HCT116 (cell line): ENCODE measurements around the gene ARID3A. TPM values are rescaled to one million over a fixed set of nuclear protein-coding genes. Genes with fewer than 3 reads are reported as not detected.

Experiments
- ATAC-seq: fragments of 200-7000 bp; cut with Tn5 transposase; 2 replicates; pipeline ENCODE4 v1.9.1; 2020; ENCODE audit warnings: mild to moderate bottlenecking, moderate library complexity
- BruUV-seq: library from RNA; stranded (reverse); fragments of 400-500 nt; replicated peaks from 2 replicates; lab custom pipeline; 2021; lab: Mats Ljungman, UMichigan
- CTCF ChIA-PET: fragments of 300-600 bp; sonication (Branson Sonifier 250); formaldehyde crosslinking; loops from one replicate; lab custom pipeline; 2021; ENCODE audit warnings: antibody characterized with exemption; lab: Charles Lee
- POLR2A ChIA-PET: fragments of 300-600, 350-600 bp; sonication (Branson Sonifier 250); formaldehyde crosslinking; loops from one replicate; lab custom pipeline; 2021; ENCODE audit warnings: antibody characterized with exemption; lab: Charles Lee
- RAD21 ChIA-PET, 2 experiments: fragments of 300-600 bp; sonication (Branson Sonifier 250); formaldehyde crosslinking; loops; one replicate each; lab custom pipeline; 2023; ENCODE audit warnings: low total read pairs in 2 of 2; ENCODE audit not compliant: uncharacterized antibody in 2 of 2, unreplicated experiment in 2 of 2, low non-redundant PET in 1 of 2; lab: Charles Lee
- DNase-seq: peaks from one replicate; pipeline ENCODE4 v3.0.0-alpha.2; 2010; ENCODE audit warnings: low read depth, low spot score
- H2AFZ ChIP-seq: fragments of 200-600 bp; shearing (Covaris generic), sonication (generic); 2 replicates; pipeline ENCODE4 v1.6.1; 2017; ENCODE audit warnings: low read depth, mixed run types, mixed read lengths, antibody characterized with exemption, low read length; ENCODE audit not compliant: poor library complexity, severe bottlenecking
- H3K27ac ChIP-seq: 2 replicates; pipeline ENCODE4 v1.5.1; 2012; ENCODE audit warnings: low read depth, low read length
- H3K27me3 ChIP-seq: fragments of 200-600 bp; sonication (generic); 2 replicates; pipeline ENCODE4 v1.6.1; 2016; ENCODE audit warnings: mixed run types, low read length, mixed read lengths; ENCODE audit not compliant: insufficient read depth
- H3K36me3 ChIP-seq, 2 experiments: fragments of 200-500 bp in 1 of 2; fragments of 200-600 bp in 1 of 2; sonication (Bioruptor generic) in 1 of 2; sonication (generic) in 1 of 2; 2 replicates each; pipeline versions ENCODE4 v1.5.1 to v1.6.1; 2014 to 2016; ENCODE audit warnings: low read length in 2 of 2, inconsistent platforms in 1 of 2, mixed read lengths in 1 of 2, mixed run types in 1 of 2; ENCODE audit not compliant: insufficient read depth in 2 of 2, control insufficient read depth in 1 of 2
- H3K4me1 ChIP-seq, 2 experiments: fragments of 200-600 bp in 1 of 2; sonication (generic) in 1 of 2; 2 replicates each; pipeline versions ENCODE4 v1.5.1 to v1.6.1; 2012 to 2017; ENCODE audit warnings: low read length in 2 of 2, inconsistent platforms in 1 of 2, mild to moderate bottlenecking in 1 of 2, mixed read lengths in 1 of 2, mixed run types in 1 of 2, moderate library complexity in 1 of 2; ENCODE audit not compliant: insufficient read depth in 2 of 2, control insufficient read depth in 1 of 2
- H3K4me2 ChIP-seq: fragments of 200-600 bp; sonication (generic); 2 replicates; pipeline ENCODE4 v1.6.1; 2017; ENCODE audit warnings: mixed run types, low read length, mixed read lengths
- H3K4me3 ChIP-seq, 2 experiments: fragments of 200-600 bp in 1 of 2; sonication (generic) in 1 of 2; replicated peaks in 1 of 2; 2 replicates each; pipeline ENCODE4 v1.5.1; 2011 to 2016; ENCODE audit warnings: low read length in 2 of 2, control low read depth in 1 of 2, low read depth in 1 of 2, mild to moderate bottlenecking in 1 of 2, mixed read lengths in 1 of 2, mixed run types in 1 of 2
- H3K79me2 ChIP-seq: fragments of 200-600 bp; sonication (generic); 2 replicates; pipeline ENCODE4 v1.6.1; 2017; ENCODE audit warnings: mild to moderate bottlenecking, mixed run types, low read length, moderate library complexity, mixed read lengths; ENCODE audit not compliant: insufficient read depth
- H3K9ac ChIP-seq: fragments of 200-600 bp; sonication (generic); 2 replicates; pipeline ENCODE4 v1.6.1; 2016; ENCODE audit warnings: low read length, mixed read lengths
- H3K9me2 ChIP-seq: fragments of 200-600 bp; sonication (generic), shearing (Covaris generic); 2 replicates; pipeline ENCODE4 v1.6.1; 2017; ENCODE audit warnings: mixed run types, mild to moderate bottlenecking, moderate library complexity; ENCODE audit not compliant: insufficient read depth
- H3K9me3 ChIP-seq, 2 experiments: fragments of 200-500 bp in 1 of 2; fragments of 200-600 bp in 1 of 2; sonication (Bioruptor generic) in 1 of 2; sonication (generic) in 1 of 2; 2 replicates each; pipeline ENCODE4 v1.6.1; 2014 to 2017; ENCODE audit warnings: low read length in 2 of 2, mixed read lengths in 2 of 2, inconsistent platforms in 1 of 2, low read depth in 1 of 2, mild to moderate bottlenecking in 1 of 2, mixed run types in 1 of 2, moderate library complexity in 1 of 2; ENCODE audit not compliant: control insufficient read depth in 1 of 2, insufficient read depth in 1 of 2
- H4K20me1 ChIP-seq: fragments of 200-600 bp; sonication (generic), shearing (Covaris generic); 2 replicates; pipeline ENCODE4 v1.6.1; 2017; ENCODE audit warnings: mixed run types, mild to moderate bottlenecking, moderate library complexity; ENCODE audit not compliant: insufficient read depth
- CBX3 ChIP-seq: IDR thresholded peaks from 2 replicates; pipeline ENCODE4 v1.6.1; 2012; ENCODE audit warnings: low read depth
- EZH2 ChIP-seq: fragments of 200-600 bp; sonication (generic); IDR thresholded peaks from 2 replicates; pipeline ENCODE4 v1.6.1; 2017; ENCODE audit warnings: antibody characterized with exemption, mixed run types
- MAX ChIP-seq: IDR thresholded peaks from 2 replicates; pipeline ENCODE4 v1.6.1; 2012
- RAD21 ChIP-seq: IDR thresholded peaks from 2 replicates; pipeline ENCODE4 v1.6.1; 2012; ENCODE audit warnings: low read depth, mild to moderate bottlenecking
- ZFX ChIP-seq: fragments of 450-650 bp; IDR thresholded peaks from 2 replicates; pipeline ENCODE4 v1.6.1; 2017
- intact Hi-C: fragments of 100-400 bp; cut with micrococcal nuclease; formaldehyde crosslinking; loops from 2 replicates; pipeline ENCODE4 v1.10.0; 2022
- total RNA-seq: library from RNA; stranded (reverse); gene quantifications from one replicate; pipeline ENCODE4 v1.2.1, GENCODE V29; 2021; ENCODE audit not compliant: unreplicated experiment
- TF ChIP-seq, protein P1 (sequence below), 3 experiments: fragments of 200-600 bp in 1 of 3; sonication (generic) in 1 of 3; IDR thresholded peaks in 2 of 3; conservative IDR thresholded peaks in 1 of 3; 2 replicates each; pipeline ENCODE4 v1.5.1; 2012 to 2017; ENCODE audit warnings: low read depth in 2 of 3, low read length in 2 of 3, antibody characterized with exemption in 1 of 3, borderline replicate concordance in 1 of 3, control low read depth in 1 of 3, mild to moderate bottlenecking in 1 of 3, mixed read lengths in 1 of 3, mixed run types in 1 of 3, moderate library complexity in 1 of 3; ENCODE audit not compliant: insufficient read depth in 1 of 3

Gene ARID3A
- total RNA-seq, 1 experiment from 2014 or later, result 21.8 TPM

GRCh38 chr19:982567-983170 lies 56.8 kb downstream of the ARID3A start:
- CTCF ChIA-PET, result interaction anchor here (1.4 to 2.0 kb wide), 2 partner anchors 60 to 126 kb away, joined by 9 to 12 read pairs; no protein-coding TSS in a partner anchor
- RAD21 ChIA-PET, result interaction anchor here (1.2 to 1.5 kb wide), 2 partner anchors 59 to 60 kb away, joined by 5 to 8 read pairs; no protein-coding TSS in a partner anchor
- no peaks in the 10 kb centered on the region for H3K9me2 ChIP-seq
- intact Hi-C loops, result loop anchor here (1.0 to 2.0 kb wide), 3 partner anchors 57 to 212 kb away; no protein-coding TSS in a partner anchor
- peak overlapping the region; percentile 81 for H3K4me2 ChIP-seq
- H4K20me1 ChIP-seq, result no peaks in the 10 kb centered on the region
- no peak for DNase-seq
- H3K9me3 ChIP-seq, result no peaks in the 10 kb centered on the region
- H2AFZ ChIP-seq, result no peak overlapping the region
- H3K9ac ChIP-seq, result peak overlapping the region; percentile 58
- no TSS peak for BruUV-seq
- POLR2A ChIA-PET, result interaction anchor here (1.9 kb wide), 1 partner anchor 60 kb away, joined by 4 read pairs; no protein-coding TSS in a partner anchor
- ATAC-seq, result peak; percentile 86
- H3K4me1 ChIP-seq, result peaks cover 22 to 42% of the 10 kb centered on the region in 2 experiments
- TF ChIP-seq RAD21, result peak; percentile 93
- TF ChIP-seq ZFX, result peak; percentile 36; the same call in 1 of the 2 replicates
- no peak for TF ChIP-seq CBX3
- peak; percentile 57 for TF ChIP-seq MAX
- TF ChIP-seq EZH2, result no peak
- TF ChIP-seq, protein P1, sequence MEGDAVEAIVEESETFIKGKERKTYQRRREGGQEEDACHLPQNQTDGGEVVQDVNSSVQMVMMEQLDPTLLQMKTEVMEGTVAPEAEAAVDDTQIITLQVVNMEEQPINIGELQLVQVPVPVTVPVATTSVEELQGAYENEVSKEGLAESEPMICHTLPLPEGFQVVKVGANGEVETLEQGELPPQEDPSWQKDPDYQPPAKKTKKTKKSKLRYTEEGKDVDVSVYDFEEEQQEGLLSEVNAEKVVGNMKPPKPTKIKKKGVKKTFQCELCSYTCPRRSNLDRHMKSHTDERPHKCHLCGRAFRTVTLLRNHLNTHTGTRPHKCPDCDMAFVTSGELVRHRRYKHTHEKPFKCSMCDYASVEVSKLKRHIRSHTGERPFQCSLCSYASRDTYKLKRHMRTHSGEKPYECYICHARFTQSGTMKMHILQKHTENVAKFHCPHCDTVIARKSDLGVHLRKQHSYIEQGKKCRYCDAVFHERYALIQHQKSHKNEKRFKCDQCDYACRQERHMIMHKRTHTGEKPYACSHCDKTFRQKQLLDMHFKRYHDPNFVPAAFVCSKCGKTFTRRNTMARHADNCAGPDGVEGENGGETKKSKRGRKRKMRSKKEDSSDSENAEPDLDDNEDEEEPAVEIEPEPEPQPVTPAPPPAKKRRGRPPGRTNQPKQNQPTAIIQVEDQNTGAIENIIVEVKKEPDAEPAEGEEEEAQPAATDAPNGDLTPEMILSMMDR (IDR thresholded peaks at IDR 0.05 in 2 of 3, conservative IDR thresholded peaks at IDR 0.05 in 1 of 3; ENCODE audit: borderline replicate concordance in 1 of 3, insufficient read depth in 1 of 3, low read depth in 2 of 3, low read length in 2 of 3), result peak; percentile 75 to 86 (median 84)
- TF ChIP-seq, all 23 proteins: peak for 4
- H3K4me3 ChIP-seq, result peak overlapping the region; percentile 20 to 45
- H3K79me2 ChIP-seq, result peaks cover 31% of the 10 kb centered on the region
- H3K27ac ChIP-seq, result peak overlapping the region; percentile 88
- no peaks in the 10 kb centered on the region for H3K27me3 ChIP-seq
- peaks cover 6 to 18% of the 10 kb centered on the region in 2 experiments for H3K36me3 ChIP-seq
